GM18520 (cell line): ENCODE results near the gene MOB3C.

Experiments used
- ATAC-seq: cut with Tn5 transposase; IDR thresholded peaks from one replicate; pipeline ENCODE4 v1.9.1; 2021; ENCODE audit not compliant: unreplicated experiment

Gene MOB3C

DNA sequence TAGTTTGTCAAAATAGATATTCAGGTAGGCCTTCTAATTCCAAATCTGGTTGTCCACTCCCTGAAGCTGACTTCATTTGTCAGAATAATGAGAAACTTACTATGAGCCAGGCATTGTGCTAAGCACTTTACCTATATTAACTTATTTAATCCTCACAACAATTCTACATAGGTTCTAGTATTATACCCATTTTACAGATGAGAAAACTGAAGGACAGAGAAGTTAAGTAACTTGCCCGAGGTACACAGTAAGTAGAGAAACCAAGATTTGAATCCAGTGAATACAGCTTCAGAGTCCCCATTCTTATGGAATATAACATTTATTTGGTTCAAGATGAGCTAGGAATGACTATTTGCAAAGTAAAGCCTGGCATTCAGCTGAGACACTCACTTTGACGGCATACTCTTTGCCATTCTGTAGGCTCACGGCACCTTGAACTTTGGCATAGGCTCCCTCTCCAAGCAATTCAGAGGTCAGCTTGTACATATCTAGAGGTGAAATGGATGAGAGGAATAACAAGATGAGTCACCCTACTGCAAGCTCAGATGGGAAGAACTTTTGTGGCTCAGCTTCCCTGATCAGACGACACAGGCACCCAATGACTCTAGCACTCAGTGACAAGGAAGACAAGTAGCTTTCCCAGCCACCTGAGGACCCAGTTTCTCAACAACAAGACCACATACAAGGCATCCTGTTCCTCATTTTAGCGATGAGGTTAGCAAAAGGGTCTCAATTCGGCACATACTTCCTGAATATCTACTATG is 36.3 kb downstream of the MOB3C start:
- no peak for ATAC-seq

DNA sequence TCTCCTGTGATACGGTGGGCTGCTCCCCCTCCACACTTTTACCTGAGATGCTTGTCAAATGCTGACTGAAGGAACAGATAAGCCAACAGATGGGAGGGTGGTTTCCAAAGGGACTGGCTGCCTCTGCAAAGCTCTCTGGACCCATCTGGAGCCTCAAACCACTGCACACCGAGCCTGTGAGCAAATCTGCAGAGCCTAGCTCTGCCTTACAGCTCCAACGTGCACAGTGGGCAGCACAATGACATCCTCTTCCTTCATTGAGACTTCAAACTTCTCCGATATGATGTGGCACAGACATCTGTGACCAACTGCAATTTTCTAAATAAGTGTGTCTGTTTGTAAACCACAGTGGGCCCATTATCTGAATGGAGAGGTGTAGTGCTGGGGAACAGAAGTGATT is 38.9 kb downstream of the MOB3C start:
- no peak for ATAC-seq

- no peak for ATAC-seq
Observed at GRCh38 chr1:46576596-46576995, 40.0 kb downstream of the MOB3C start.

GRCh38 chr1:46575778-46576177 is 40.8 kb downstream of the MOB3C start:
- no peak for ATAC-seq

- ATAC-seq, result no peak
Observed at GRCh38 chr1:46575300-46575699, 41.3 kb downstream of the MOB3C start.

- ATAC-seq, result no peak
Observed at GRCh38 chr1:46571691-46572225, 44.9 kb downstream of the MOB3C start.

- ATAC-seq, result no peak
Observed at GRCh38 chr1:46569884-46570725, 46.5 kb downstream of the MOB3C start.

GRCh38 chr1:46569116-46569515 is 47.5 kb downstream of the MOB3C start:
- no peak for ATAC-seq

DNA sequence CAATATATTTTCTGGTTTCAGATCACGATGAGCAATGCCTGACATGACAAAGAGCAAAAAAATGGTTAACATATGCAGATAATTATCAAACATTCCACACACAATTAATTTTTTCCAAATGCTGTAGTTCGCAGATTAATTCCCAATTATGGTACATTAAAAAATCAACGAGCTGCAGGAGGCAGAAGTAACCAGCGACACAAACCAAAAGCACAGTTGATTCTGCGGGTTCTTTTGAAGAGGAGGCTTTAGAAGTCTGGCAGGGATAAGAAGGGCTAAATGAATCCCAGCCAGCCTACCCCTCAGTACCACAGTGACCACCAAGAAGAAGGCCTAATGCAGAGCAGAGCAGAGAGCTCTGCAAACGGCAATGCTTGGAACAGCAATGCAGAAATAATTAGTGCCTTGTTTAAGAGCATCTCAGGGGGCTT is 48.1 kb downstream of the MOB3C start:
- ATAC-seq, result no peak

GRCh38 chr1:46563341-46563740 is 53.3 kb downstream of the MOB3C start:
- ATAC-seq, result no peak

GRCh38 chr1:46562498-46562897 is 54.1 kb downstream of the MOB3C start:
- no peak for ATAC-seq

- ATAC-seq, result no peak
Observed at GRCh38 chr1:46558966-46559365, 57.6 kb downstream of the MOB3C start.

DNA sequence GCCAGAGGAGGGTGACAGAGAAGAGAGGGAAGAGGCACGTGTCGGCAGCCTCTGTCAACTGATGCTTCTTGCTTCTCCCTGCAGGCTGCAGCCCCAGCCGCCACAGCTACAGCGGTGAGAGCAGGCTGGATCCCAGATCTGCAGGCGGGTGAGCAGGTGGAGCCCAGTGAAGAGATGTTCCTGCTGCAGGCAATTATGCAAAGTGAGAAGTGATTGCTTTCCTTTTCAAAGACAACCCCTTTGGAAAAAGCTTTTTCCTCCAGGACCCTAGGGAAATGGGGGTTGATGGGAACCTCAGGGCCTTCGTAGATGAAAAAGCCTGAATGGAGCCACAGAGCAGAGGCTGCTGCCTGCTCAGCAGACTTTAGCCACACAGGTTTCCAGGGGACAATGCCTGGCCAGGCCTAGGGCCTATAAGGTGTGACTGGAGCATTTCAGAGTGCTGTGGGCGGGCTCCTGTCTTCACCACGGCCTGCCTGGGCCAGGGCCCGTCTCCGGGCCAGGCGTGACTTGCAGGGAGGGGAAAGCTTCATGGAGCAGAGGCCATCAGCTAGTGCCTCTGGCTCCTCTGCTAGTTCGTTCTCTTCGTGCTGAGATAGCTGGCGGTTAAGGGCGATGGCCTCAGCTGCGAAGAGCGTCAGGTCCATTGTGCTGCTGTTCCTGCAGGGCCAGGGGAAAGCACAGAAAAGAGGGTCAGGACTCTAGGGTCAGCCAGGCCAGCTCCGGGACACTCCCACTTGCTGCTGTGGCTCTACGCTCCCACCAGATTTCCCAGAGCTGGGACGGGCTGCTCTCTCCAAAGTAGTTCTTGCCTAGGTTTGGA is 58.3 kb downstream of the MOB3C start:
- ATAC-seq, result no peak
